MV-4-11 (cell line): Measurements from ENCODE around the gene MZT2B.
"Not testable (repeated sequence)": the region's sequence is repeated elsewhere in the genome, so short reads cannot be mapped to it uniquely, and the experiment has no call there.

Experiments used
- DNase-seq: peaks from one replicate; lab custom pipeline; 2025; lab: John Stamatoyannopoulos, UW

Gene MZT2B, protein sequence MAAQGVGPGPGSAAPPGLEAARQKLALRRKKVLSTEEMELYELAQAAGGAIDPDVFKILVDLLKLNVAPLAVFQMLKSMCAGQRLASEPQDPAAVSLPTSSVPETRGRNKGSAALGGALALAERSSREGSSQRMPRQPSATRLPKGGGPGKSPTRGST

GRCh38 chr2:130181880-130182682, at the start of gene MZT2B:
MZT2B (plus strand) TSS chr2:130182262; CDS start chr2:130182283, 21 bp downstream.
- DNase-seq, result peak; percentile 75

DNA sequence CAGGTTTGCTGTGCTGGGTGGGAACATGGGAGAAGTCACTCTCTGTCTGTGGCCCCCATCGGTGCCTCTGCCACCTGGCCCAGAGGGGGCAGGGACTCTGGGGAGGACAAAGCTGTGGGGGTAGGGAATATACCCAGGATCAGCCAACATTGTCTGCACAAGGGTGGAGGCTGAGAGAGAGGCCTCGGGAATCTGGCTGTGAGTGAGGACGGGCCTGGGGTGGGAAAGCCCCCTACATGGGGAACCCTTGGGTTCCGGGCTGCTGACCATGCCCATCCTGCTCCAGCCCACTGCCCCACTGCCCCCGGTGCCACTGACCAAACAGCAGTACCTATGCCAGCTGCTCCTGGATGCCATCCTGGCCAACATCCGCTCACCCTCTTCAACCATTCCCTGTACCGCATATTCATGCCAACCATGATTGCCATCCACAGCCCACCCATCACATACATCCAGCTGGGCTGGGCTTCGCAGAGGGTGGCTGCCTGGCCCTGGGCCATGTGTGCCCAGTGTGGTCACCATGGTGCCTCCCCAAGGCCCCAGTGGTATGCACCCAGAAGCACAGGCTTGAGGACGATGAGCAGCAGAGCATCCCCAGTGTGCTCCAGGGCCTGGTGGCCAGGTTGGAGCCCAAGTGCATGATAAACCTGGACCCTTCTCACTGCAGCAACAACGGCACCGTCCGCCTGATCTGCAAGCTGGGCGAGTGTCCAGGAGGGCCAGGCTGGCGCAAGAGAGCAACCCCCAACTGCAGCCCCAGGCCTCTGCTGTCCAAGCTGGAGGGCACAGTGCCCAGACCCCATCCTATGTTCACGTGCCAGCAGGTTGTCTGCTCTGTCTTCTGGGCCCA, 46.1 kb upstream of the MZT2B start:
- no peak for DNase-seq

DNA sequence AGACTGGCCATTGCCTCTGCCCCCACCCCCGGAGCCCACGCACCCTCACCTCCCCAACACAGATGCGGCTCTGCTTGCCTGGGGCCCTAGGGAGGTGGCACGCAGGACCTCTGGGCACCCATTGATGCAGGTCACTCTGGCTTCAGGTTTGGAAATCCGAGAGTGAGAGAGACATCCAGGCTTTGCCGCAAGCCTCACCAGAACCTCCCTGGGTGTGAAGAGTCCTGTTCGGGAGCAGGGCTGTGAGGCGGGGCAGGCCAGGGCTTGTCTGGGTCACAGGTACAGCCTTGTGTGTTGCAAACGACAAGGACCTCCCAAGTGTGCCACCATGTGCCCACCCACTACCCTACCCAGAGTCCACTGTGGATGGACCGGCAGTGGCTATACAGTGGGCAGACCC, 45.5 kb upstream of the MZT2B start:
- not testable (repeated sequence) for DNase-seq

DNA sequence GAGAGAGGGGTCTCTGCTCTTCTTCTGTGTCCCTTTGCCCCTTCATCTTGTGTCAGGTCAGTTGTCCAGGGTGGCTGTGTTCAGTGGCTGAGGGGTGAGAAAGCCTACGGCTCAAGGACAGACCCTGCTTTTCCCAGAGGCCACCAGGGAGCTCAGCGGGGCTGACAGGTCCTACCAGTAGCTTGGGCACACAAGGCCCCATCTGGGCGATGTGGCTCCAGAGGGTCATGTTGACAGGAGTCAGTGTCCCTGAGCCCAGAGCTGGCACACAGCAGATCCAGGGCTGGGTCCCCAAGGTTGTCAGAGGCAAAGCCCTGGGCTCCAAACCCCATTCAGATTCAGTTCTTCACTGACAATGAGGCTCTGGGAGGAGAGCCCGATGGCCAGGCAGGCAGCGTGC, 44.9 kb upstream of the MZT2B start:
- not testable (repeated sequence) for DNase-seq

DNA sequence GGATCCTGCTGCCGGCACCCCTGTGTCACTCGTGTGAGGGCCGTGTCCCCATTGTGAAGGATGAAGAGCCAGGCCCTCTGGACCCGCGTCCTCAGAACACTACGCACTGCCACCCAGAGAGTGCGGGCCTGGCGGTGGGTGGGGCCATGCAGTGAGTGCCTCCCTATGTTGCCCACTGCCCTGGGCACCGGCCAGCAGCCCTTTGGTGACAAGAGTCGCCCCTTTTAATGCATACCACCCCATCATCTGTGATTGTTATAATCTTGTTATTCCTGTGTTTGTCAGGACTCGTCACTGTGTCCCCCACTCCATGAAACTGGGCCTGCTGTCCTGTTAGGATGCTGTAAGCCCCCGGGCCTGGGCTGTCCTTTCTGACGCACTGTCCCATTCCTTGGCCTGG, 43.7 kb upstream of the MZT2B start:
- not testable (repeated sequence) for DNase-seq

DNA sequence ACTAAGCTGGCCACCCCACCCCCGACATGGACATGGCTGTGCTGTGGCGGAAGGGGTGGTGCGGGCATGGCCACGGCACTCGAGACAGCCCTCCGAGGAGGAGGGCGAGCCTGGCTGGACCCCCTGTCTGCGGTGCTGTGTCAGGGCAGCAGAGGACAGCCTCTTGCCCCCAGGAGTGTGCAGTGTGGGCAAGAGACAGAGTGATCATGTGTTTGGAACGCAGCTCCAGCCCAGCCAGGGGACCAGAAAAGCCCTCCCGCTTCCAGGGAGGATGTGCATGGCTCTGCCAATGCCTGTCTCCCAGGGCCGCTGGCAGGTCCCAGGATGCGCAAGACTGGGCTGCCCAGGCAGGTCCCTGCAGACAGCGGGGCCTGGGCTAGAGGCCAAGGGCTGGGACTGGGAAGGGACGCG, 43.2 kb upstream of the MZT2B start:
- not testable (repeated sequence) for DNase-seq

GRCh38 chr2:130139331-130140280, 42.5 kb upstream of the MZT2B start:
- not testable (repeated sequence) for DNase-seq

DNA sequence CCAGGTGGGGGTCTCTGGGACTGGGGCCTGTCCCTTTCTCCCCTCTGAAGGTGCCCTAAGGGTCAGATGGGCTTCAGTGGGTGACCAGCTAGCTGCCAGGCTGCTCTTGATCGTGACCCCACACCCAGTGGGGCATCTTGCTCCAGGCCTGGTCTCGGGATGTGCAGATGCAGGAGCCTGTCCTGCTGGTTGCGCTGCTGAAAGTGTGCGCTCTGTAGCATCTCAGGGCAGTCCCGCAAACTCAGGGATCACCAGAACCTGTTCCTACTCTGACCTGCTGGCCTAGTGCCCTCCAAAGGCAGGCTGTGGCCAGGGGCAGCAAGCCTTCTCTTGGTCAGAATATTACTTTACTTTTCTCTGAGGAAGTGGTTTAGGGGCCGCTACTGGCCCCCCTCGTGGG, 41.5 kb upstream of the MZT2B start:
- DNase-seq, result not testable (repeated sequence)

DNA sequence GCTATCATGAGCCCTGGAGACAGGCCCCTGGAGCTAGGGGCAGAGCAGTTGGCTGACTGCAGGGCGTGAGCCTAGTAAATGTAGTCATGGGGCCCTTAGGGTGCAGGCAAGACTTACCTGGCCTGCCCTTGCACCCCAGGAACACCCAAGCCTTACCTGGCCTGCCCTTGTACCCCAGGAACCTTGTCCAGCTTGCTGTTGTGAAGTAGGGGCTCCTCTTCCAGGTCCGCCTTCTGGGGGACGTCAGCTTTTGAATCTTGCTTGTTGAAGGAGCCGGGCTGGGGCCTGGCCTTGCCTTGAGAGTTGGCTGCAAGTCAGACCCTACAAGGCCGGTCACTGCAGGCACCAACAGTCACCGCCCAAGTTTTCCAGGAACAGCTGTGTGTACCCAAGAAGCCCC, 41.1 kb upstream of the MZT2B start:
- DNase-seq, result not testable (repeated sequence)

- DNase-seq, result not testable (repeated sequence)
These were observed 40.3 kb upstream of the MZT2B start for GRCh38 chr2:130141645-130142370.

- not testable (repeated sequence) for DNase-seq
These were observed 39.4 kb upstream of the MZT2B start for GRCh38 chr2:130142396-130143265.

DNA sequence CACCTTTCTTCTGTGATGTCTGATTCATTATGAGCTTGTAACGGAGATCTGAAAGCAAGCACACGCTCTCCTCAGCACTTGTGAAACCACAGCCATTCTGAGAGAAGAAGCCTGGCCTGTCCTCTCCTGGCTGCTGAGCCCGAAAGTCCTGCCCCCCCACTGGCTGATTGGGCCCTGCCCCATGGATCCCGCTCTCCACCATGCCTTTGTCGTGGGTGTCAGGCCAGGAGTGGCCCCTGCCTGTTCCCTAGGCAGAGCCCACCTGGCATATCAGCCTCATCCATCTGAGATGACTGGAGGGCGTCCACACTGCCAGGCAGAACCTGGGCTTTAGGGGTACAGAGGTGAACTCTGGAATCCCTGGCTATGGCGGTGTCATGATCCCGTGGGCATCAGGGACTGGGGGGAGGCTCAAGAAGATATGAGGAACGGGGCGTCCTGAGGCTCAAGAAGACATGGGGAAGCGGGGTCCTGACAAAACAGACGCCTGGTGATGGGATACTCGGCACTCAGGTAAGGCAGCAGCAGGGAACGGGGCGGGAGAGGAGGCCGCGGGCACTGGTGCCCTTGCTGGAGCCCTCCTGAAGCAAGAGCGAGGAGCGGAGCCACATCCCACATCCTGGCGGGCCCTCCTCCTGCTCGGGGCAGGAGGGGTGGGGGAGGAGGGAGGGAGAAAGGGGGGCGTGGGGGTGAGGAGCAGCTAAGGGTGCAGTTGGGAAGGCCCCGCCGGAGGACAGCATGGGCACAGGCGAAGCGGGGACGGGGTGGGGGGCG, 38.6 kb upstream of the MZT2B start:
- not testable (repeated sequence) for DNase-seq

DNA sequence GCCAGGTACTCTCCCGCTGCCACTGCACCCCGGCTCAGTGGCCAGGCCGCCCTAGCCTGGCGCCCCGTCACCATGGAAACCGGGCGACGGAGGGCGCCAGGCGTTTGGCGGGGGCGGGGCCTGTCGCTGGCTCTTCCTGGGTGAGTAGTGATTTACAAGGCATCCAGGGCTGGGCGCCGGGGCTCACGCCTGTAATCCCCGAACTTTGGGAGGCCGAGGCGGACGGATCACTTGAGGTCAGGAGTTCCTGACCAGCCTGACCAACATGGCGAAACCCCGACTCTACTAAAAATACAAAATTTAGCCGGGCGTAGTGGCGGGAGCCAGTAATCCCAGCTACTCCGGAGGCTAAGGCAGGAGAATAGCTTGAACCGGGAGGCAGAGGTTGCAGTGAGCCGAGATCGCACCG, 37.1 kb upstream of the MZT2B start, which contains the start of gene CCDC74B:
Gene CCDC74B, minus strand, starts transcription at position 107 of the 409 bp plus-strand sequence. CDS start 116 bp downstream, outside the sequence.
- peak; percentile 25 for DNase-seq

- DNase-seq, result not testable (repeated sequence)
These were observed 33.5 kb upstream of the MZT2B start for GRCh38 chr2:130148515-130148914.

- no peak for DNase-seq
These were observed 31.6 kb upstream of the MZT2B start for GRCh38 chr2:130150181-130151144.

GRCh38 chr2:130151145-130151512, 30.9 kb upstream of the MZT2B start:
- not testable (repeated sequence) for DNase-seq

- DNase-seq, result not testable (repeated sequence)
These were observed 29.8 kb upstream of the MZT2B start for GRCh38 chr2:130152136-130152815.
